Stimulated activated CD4-positive, alpha-beta T cell treated with anti-CD3 and anti-CD28 coated beads, Interleukin-15, amount 100 ng/mL, for 24 hours (primary cell): ENCODE measurements around the gene CHIC2.
"Not testable (repeated sequence)": the region's sequence is repeated elsewhere in the genome, so short reads cannot be mapped to it uniquely, and the experiment has no call there.

Experiments
- DNase-seq: peaks from one replicate; pipeline ENCODE4 v3.0.0-alpha.2; 2020

The CHIC2 gene

DNA sequence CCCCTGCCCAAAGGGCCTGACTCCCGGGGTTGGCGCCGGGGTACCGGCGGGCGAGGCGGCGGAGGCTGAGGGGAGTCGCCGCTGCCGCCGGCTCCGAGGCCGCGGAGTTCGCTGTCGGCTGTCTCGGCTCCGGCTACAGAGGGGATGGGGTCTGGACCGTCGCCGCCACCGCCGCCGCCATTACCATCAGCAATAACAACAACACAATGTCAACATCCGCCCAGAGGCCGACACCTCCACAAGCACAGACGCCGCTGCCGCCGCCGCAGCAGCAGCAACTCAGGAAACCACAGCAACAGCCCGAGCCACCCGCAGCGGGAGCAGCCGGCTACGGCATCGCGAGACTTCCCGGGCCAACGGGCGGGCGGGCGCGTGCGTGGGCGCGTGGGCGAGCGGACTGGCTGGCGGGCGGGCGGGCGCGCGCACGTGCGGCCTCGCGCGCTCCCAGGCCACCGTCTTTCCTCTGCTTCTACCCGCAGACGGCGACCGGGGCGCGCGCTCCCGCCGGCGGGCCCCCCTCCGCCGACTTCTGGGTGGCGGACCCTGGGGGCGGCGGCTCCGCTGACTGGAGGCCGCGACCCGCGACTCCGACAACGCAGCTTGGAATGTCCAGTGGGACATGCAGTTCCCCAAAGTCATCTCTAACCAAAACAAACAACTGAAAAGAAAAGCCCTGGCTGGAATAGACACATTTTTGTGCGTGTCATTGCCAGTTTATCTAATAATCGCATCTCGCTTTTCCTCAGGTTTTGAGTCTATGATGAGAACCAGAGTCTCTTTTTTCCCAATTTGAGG, at the start of gene CHIC2:
CHIC2 (minus strand) TSS at position 289 of the 795 bp plus-strand sequence. CDS start 305 bp downstream, outside the sequence.
- peak; percentile 97 for DNase-seq

GRCh38 chr4:54113206-54113605, 48.8 kb upstream of the CHIC2 start:
- not testable (repeated sequence) for DNase-seq

- no peak for DNase-seq
Measured at GRCh38 chr4:54110019-54110416, 45.6 kb upstream of the CHIC2 start.

DNA sequence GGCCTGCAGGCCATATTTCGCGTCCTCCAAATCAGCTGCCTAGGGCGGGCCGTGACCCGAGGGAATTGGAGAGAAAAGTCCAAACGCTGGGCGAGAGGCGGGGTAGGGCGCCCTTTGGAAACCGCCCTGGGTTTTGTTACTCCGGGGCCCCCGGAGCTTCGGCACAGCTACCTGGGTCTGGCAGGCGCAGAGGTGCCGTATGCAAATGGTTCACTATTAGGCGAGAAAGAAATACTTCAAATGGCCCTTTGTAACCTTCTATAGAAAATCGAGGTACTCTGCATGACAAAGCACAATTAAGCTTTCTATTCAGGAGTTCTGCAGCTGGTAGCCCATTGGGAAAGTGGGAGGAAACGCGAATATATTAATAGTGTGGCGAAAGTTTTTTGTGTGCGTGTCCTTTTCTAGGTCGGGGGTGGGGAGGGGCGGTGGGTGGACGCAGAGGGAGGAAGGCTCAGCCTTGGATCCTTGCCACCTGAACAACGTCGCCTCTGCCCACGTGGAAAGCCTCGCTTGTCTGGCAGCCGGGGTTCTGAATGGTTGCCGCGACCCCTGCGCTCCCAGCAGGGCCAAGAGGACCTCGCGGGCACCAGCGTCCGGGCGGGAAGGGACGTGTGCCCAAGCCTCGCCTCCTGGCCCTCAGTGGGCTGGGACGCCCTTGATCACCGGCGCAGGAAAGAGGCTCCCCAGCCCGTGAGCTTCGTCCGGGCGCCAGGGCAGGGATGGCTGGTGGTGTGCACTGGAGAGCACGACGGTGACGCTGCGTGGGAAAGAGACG, 45.0 kb upstream of the CHIC2 start:
- DNase-seq: no peak

DNA sequence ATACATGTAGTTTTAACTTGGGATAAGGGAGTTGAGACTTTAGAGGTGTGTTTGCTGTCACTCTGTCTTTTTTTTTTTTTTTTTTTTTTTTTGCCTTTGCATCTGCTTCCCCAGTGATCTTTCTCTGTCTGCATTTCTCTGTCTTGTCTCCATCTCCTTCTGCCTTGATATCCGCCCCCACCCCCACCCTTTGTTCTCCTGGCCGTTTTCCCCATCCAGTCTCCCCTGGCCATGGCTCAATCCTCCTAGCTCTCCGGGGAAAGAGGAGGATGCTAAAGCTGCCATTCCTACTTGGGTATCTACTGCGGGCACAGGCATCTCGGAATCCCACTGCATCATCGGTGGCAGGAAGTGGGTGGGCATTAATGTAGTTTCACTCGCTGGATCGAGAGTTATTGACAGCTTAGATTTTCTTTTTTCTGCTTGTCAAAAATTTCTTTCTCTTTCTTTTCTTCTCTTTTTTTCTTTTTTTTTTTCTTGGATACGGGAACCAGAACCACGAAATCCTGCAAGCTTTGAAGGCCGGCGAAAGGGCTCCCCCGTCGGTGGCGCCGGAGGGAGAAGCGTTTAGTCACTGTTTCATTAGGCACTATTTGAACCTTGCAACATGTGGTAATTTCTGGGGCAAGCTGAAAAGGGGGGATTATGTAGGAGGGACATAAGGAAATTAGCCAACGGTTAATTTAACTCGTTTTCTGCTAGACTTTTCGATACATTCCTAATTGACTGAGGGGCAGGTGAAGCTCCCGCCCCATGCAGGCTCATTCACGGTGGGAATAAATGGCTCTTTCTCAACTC, 43.7 kb upstream of the CHIC2 start:
- DNase-seq: no peak

DNA sequence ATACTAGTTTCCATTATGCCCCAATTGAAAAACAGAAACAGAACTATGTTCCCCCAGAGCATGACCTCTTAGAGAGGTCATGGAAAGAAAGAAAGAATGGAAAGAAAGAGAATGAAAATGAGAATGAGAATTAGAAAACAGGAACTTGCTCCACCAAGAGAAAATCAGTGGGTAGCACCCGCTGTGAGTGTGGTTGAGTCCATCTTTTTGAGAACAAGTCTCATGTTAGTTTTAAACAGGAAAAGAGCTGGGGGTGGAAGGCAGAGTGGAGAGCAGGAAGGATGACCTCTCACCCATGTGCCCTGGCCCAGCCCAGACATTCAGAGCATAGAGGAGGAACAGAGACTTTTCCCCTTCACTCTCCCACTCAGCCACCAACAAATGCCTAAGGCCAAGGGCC, 40.5 kb upstream of the CHIC2 start:
- peak; percentile 12 for DNase-seq

GRCh38 chr4:54103190-54103574, 38.8 kb upstream of the CHIC2 start:
- DNase-seq: no peak

DNA sequence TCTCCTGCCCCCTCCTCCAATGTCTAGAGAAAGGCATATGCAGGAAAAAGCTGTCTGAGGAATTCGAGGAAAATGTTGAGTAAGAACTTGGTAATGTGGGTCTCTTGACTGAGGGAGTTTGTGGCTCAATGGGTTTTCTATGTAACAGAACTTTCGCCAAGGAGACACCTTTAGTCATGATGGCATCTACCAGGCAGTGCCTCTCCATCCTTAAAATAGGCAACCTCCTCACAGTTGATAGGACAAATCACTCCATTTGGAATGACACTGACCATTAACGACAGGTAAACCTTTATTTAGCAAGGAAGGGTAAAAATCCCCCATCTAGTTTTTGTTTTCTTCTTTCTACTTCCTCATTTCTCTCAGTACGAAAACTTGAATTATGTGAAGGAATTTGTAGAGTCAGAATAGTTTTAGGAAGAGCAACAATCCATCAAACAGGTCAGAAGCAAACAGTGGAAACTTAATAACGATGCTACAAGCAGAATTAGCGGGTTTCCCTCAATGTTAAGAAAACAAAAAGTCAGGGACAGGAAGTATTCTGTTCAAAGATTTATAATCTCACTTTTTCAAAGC, 38.2 kb upstream of the CHIC2 start:
- DNase-seq: no peak

DNA sequence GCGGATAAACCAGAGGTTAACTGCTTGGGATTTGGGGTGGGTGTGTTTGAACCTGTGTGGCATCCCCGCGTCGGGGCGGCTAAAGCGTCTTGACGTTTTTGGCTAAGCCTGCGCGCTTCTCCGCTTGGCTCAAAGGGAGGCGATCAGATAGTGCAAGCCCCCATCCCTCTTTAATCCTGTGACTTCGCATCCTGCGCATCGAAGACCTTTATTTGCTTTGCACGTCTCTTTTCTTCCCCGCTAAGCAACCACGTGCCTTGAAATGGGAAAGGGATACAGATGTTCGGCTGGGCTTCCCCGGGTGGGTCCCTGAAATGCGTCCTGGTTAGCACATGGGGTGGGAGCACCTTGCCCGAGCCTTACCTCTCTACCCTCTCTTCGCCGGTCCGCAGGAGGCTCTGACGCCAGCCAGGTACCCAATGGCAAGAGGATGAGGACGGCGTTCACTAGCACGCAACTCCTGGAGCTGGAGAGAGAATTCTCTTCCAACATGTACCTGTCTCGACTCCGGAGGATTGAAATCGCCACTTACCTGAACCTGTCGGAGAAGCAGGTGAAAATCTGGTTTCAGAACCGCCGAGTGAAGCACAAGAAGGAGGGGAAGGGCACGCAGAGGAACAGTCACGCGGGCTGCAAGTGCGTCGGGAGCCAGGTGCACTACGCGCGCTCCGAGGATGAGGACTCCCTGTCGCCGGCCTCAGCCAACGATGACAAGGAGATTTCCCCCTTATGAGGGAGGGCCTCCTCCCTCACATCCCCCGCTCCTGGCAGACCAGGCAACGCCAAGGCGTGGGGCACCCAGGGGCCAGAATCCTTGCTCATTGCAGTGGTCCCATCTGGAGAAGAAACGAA, 37.0 kb upstream of the CHIC2 start:
- no peak for DNase-seq

DNA sequence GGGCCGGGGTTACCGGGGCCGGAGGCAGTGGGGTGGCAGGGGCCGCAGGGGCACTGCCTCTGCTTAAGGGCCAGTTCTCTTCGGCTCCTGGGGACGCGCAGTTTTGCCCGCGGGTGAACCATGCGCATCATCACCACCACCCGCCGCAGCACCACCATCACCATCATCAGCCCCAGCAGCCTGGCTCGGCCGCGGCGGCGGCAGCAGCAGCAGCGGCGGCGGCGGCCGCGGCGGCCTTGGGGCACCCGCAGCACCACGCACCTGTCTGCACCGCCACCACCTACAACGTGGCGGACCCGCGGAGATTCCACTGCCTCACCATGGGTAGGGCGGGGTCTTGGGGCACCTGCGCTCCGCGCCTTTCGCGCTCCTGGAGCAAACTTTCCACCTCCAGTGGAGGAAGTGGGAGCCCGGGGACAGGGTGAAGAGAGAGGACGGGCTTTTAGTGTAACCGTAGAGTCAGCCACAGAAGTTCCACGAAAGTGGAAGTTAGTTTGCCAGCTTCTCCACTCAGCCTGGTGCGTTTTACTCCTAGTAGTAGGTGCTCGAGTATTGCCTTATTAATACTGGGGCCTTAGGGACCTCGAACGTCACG, 36.3 kb upstream of the CHIC2 start:
- peak; percentile 51 for DNase-seq

GRCh38 chr4:54099748-54100574, 35.6 kb upstream of the CHIC2 start, which contains the start of gene GSX2:
Gene GSX2, plus strand, starts transcription at chr4:54100163. Its CDS starts 182 bp downstream, at chr4:54100345.
- DNase-seq: no peak

DNA sequence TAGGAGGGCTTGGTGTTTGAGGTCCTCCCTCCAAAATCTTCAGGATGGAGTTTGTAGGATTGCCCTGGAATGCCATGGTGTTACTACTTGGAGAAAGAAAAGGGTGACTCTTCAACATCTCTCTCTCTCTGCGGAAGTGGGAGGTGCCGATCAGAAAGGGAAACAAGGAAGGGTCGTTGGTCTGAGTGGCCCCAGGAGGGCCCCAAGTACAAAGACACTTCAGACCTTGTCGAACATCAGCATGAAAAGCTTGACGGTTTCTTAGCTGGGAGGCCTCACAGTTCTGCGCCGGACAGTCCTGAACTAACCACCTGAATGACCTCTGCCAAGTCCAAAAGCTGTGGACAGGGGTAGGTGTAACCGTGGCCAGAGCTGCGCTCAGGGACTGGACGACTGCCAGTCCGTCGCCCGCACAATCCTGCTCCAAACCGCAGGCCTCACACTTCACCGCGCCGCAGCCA, 34.9 kb upstream of the CHIC2 start:
- no peak for DNase-seq

DNA sequence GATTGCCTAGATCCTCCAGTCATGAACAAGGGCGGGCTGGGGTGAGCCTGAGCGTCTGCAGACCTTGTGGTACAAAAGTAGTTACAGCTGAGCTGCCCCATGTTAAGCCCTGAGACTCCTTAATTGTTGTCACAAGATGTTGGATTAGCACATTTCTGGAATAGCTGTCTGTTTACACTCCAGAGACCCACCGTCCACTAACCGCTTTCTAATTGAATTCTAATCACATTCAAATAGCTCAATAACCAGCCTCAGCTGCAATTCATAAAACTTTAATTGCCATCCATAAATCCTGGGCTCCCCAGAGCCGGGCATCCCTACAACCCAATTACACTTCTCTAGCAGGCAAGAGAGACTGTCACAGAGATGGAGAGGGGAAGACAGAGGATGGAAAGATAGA, 34.0 kb upstream of the CHIC2 start:
- DNase-seq: no peak

DNA sequence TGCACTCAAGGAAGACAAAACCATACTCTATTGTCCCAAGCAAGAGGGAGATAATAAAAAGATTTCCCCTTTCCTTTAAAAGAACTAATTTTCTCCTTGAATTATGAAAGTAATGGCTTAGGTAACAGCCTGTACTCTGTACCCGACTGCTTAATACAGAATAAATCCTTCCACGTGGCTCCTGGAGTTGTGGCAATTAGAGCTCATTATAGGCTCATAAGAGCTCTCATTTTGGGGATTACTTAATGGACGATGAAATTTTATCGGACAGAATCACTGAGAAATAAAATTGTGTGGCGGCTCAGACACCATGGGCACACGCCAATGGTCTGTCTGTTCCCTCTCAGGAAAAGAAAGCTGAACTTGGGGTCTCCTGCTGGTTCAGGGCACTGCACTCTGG, 32.7 kb upstream of the CHIC2 start:
- DNase-seq: no peak

DNA sequence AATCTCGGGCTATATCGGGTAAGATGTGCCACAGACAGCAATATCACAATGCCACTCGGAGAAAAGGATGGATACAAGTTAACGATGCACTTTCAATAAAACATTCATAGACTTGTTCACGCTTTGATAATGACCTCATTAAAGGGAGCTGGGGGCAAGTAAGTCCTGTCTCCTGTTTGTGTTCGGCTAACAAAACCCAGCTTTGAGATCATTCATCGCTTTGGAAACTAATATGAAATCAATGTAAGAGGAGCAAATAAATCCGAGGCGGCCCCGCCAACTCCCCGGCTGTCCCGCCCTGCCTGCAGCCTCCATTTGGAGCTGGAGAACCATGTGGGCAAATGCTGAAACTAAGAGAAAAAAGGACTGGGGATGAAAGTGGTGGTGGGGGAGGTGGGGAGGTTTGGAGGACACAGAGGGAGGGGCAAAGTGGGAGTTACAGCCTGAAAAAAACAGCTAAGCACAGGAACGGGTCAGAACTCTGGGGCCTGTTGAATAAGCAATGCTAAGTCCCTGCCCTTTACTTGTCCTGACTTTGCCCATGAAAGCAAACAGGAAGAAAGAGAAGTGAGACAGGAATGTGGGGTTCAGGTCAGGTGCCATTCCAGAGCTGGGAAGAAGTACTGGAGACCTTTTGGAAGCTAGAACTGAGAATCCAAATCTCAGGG, 32.0 kb upstream of the CHIC2 start:
- no peak for DNase-seq

DNA sequence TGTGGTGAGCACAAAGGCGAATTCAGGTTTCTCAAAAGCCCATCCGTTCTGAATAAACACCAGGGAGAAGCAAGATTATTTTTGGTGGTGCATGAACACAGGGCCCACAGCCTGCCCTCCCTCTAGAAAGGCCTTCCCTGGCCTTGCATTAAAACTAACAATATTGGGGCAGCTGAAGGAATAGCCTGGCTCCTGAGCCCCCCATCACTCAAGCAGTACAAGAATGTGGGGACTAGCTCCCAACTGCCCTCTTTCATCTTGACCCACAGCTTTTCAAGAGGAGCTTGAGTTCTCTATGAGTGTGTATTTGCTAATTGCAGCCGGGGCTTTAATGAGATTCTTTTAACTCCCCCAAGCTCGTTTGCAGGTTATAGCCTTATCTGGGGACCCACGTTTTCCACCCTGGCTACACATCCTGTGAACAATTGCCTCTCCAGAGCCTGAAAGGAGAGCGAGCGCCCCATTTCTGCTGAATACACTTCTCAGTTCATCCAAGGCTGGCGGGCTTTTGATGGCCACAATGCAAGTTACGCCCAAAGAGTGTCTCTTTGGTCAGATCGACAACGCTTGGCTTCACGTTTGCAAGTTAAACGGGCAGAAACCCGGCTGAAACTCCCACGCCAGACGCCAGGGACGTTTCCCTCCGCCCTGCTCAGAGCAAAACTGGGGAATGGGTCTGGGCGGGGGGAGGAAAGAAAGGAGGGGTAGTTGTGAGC, 30.9 kb upstream of the CHIC2 start:
- no peak for DNase-seq

DNA sequence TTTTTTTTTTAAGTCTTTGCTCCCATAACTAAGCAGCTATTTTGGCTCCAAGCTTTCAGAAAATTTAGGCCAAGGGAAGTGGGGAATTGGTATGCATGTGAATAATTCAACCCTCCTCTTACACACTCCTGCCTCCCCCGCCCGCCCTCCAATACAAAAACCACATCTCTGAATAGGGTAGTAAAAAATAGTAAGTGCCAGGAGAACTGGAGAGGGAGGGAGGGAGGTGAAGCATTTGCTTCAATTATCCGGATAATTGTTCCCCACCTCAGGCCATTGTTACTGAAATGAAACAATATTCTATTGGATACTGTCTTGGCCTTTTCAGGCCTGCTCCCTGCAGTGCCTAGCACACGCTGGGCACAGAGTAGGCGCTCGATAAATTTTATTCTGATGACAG, 30.0 kb upstream of the CHIC2 start:
- no peak for DNase-seq

DNA sequence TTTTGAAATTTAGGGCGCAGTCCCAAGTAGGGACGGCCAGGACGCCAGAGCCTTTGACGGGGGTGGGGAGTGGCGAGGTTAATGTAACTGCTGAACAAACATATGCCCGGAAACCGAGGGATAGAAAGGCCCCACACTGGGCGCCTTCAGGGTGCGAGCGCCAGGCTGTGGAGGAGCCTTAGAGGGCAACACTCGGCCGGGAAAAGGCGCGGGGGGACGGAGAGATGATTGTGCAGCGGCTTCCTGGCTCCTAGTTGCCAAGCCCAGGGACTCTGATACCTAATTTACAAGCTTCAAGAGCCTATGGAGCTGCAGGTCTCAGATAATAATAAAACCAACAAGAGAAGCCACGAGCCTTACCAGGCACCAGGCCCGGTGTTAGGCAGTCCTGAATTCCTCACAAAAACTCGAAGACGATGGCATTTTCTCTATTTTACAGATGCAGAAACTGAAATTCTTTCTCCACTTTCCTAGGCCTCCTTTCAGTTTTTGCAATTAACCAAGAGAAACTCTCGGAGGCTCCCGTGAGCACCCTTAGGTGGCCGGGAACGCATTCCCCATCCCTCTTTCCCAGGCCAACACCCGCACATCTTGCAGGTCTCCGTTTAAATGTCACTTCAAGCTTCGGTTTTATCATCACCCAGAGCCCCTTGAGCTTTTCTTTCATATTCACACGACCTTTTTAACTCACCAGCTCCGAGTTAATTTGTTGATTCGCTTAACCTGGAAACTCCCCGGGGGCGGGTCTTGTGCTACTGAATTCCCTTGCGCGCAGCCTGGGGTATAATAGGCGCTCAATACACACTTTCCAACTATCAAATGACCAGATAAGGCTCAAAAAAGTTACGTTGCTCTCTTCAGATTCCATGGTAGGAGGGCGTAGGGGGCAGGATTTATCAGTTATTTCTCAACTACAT, 29.2 kb upstream of the CHIC2 start:
- peak; percentile 62 for DNase-seq
